Astrocyte (in vitro differentiated cells and primary cell): ENCODE data around the gene NOVA1. TPM values are rescaled to one million over a fixed set of nuclear protein-coding genes. Genes with fewer than 3 reads are reported as not detected.

Source experiments
- DNase-seq: peaks from one replicate; pipeline ENCODE4 v3.0.0-alpha.2; 2010; ENCODE audit warnings: low read depth
- FAIRE-seq: peaks from 2 replicates; lab custom pipeline; 2011; peaks lifted over from hg19 to GRCh38; lab: Jason Lieb, UNC
- H2AFZ ChIP-seq: 2 replicates; pipeline ENCODE4 v1.6.0; 2012; ENCODE audit warnings: low read depth, low read length, inconsistent platforms
- H3K27ac ChIP-seq: 2 replicates; pipeline ENCODE4 v1.5.1; 2011; ENCODE audit warnings: low read depth, low read length, inconsistent platforms
- H3K27me3 ChIP-seq: 2 replicates; pipeline ENCODE4 v1.6.0; 2011; ENCODE audit warnings: low read length, inconsistent platforms; ENCODE audit not compliant: insufficient read depth
- H3K36me3 ChIP-seq: 2 replicates; pipeline ENCODE4 v1.5.1; 2011; ENCODE audit warnings: low read length, inconsistent platforms; ENCODE audit not compliant: insufficient read depth
- H3K4me1 ChIP-seq: 2 replicates; pipeline ENCODE4 v1.5.1; 2011; ENCODE audit warnings: low read length, inconsistent platforms; ENCODE audit not compliant: insufficient read depth
- H3K4me2 ChIP-seq: 2 replicates; pipeline ENCODE4 v1.6.0; 2012; ENCODE audit warnings: low read length, inconsistent platforms
- H3K4me3 ChIP-seq: 2 replicates; pipeline ENCODE4 v1.5.1; 2011; ENCODE audit warnings: low read depth, mild to moderate bottlenecking, low read length, inconsistent platforms; ENCODE audit not compliant: insufficient read depth
- H3K79me2 ChIP-seq: 2 replicates; pipeline ENCODE4 v1.6.0; 2012; ENCODE audit warnings: mild to moderate bottlenecking, low read length, inconsistent platforms; ENCODE audit not compliant: insufficient read depth
- H3K9ac ChIP-seq: 2 replicates; pipeline ENCODE4 v1.6.0; 2012; ENCODE audit warnings: mild to moderate bottlenecking, low read length, inconsistent platforms
- H3K9me3 ChIP-seq: 2 replicates; pipeline ENCODE4 v1.5.1; 2012; ENCODE audit warnings: low read depth, mild to moderate bottlenecking, low read length, inconsistent platforms; ENCODE audit not compliant: insufficient read depth
- H4K20me1 ChIP-seq: 2 replicates; pipeline ENCODE4 v1.6.0; 2012; ENCODE audit warnings: low read length, inconsistent platforms; ENCODE audit not compliant: insufficient read depth
- H3K27ac Mint-ChIP-seq: one replicate; pipeline ENCODE4 v1.8.0; 2021; ENCODE audit warnings: mild to moderate bottlenecking, mixed read lengths; ENCODE audit not compliant: unreplicated experiment
- H3K27me3 Mint-ChIP-seq: one replicate; pipeline ENCODE4 v1.8.0; 2021; ENCODE audit warnings: low read depth, mixed read lengths; ENCODE audit not compliant: unreplicated experiment
- H3K36me3 Mint-ChIP-seq: one replicate; pipeline ENCODE4 v1.8.0; 2021; ENCODE audit warnings: low read depth, mixed read lengths; ENCODE audit not compliant: unreplicated experiment
- H3K4me1 Mint-ChIP-seq: one replicate; pipeline ENCODE4 v1.8.0; 2021; ENCODE audit warnings: low read depth, mixed read lengths; ENCODE audit not compliant: unreplicated experiment
- H3K4me3 Mint-ChIP-seq: one replicate; pipeline ENCODE4 v1.8.0; 2021; ENCODE audit warnings: mild to moderate bottlenecking, moderate library complexity, mixed read lengths; ENCODE audit not compliant: unreplicated experiment
- H3K9me3 Mint-ChIP-seq: one replicate; pipeline ENCODE4 v1.8.0; 2021; ENCODE audit warnings: mild to moderate bottlenecking, mixed read lengths; ENCODE audit not compliant: unreplicated experiment
- CTCF ChIP-seq: IDR thresholded peaks from 2 replicates; pipeline ENCODE4 v1.5.1; 2011; ENCODE audit warnings: low read depth, mild to moderate bottlenecking, inconsistent platforms, low read length, moderate library complexity; ENCODE audit not compliant: insufficient read depth
- EZH2 ChIP-seq: IDR thresholded peaks from 2 replicates; pipeline ENCODE4 v1.6.1; 2012; ENCODE audit warnings: mild to moderate bottlenecking, low read length, inconsistent platforms; ENCODE audit not compliant: insufficient read depth
- total RNA-seq: library from RNA; stranded (reverse); gene quantifications from 2 replicates; pipeline ENCODE4 v1.2.1, GENCODE V29; 2021

NOVA1 gene
- total RNA-seq, 1 donor from 2014 or later: 8.9 TPM

- TF ChIP-seq EZH2 (no peak), CTCF (no peak)
- H3K9me3 ChIP-seq: no peaks in the 10 kb centered on the region
- Mint-ChIP-seq H3K4me3 (no peak overlapping the region), H3K4me1 (no peaks in the 10 kb centered on the region), H3K36me3 (peaks cover 1% of the 10 kb centered on the region), H3K27me3 (no peaks in the 10 kb centered on the region), H3K9me3 (no peaks in the 10 kb centered on the region), H3K27ac (no peak overlapping the region)
- H3K9ac ChIP-seq: no peak overlapping the region
- no peaks in the 10 kb centered on the region for H4K20me1 ChIP-seq
- H3K36me3 ChIP-seq: no peaks in the 10 kb centered on the region
- H3K4me3 ChIP-seq: no peak overlapping the region
- H3K27me3 ChIP-seq: no peaks in the 10 kb centered on the region
- H3K27ac ChIP-seq: no peak overlapping the region
- DNase-seq (no peak), FAIRE-seq (no peak)
- no peaks in the 10 kb centered on the region for H3K4me1 ChIP-seq
- no peak overlapping the region for H2AFZ ChIP-seq
- no peaks in the 10 kb centered on the region for H3K79me2 ChIP-seq
- no peak overlapping the region for H3K4me2 ChIP-seq
Observed at GRCh38 chr14:26499546-26499945, 98.3 kb downstream of the NOVA1 start.

GRCh38 chr14:26486922-26487321 is 110.9 kb downstream of the NOVA1 start:
- Histone ChIP-seq H3K36me3 (no peaks in the 10 kb centered on the region), H3K4me2 (no peak overlapping the region), H3K9ac (no peak overlapping the region), H3K4me3 (no peak overlapping the region), H3K27me3 (no peaks in the 10 kb centered on the region), H2AFZ (no peak overlapping the region), H3K79me2 (no peaks in the 10 kb centered on the region), H3K4me1 (no peaks in the 10 kb centered on the region), H3K27ac (no peak overlapping the region), H4K20me1 (no peaks in the 10 kb centered on the region), H3K9me3 (no peaks in the 10 kb centered on the region)
- Mint-ChIP-seq H3K4me1 (no peaks in the 10 kb centered on the region), H3K4me3 (no peak overlapping the region), H3K27me3 (no peaks in the 10 kb centered on the region), H3K9me3 (peaks cover 2% of the 10 kb centered on the region), H3K36me3 (no peaks in the 10 kb centered on the region), H3K27ac (no peak overlapping the region)
- no peak for FAIRE-seq
- no peak for DNase-seq
- no peak for TF ChIP-seq EZH2
- no peak for TF ChIP-seq CTCF

- no peak overlapping the region for H3K9ac ChIP-seq
- H3K4me2 ChIP-seq: no peak overlapping the region
- no peak overlapping the region for H3K4me3 Mint-ChIP-seq
- DNase-seq: no peak
- no peak for FAIRE-seq
- H3K36me3 ChIP-seq: no peaks in the 10 kb centered on the region
- no peaks in the 10 kb centered on the region for H3K9me3 ChIP-seq
- H3K4me1 ChIP-seq: no peaks in the 10 kb centered on the region
- no peaks in the 10 kb centered on the region for H3K9me3 Mint-ChIP-seq
- H3K79me2 ChIP-seq: no peaks in the 10 kb centered on the region
- no peaks in the 10 kb centered on the region for H3K4me1 Mint-ChIP-seq
- H3K27me3 Mint-ChIP-seq: no peaks in the 10 kb centered on the region
- H2AFZ ChIP-seq: no peak overlapping the region
- no peak overlapping the region for H3K27ac Mint-ChIP-seq
- no peak overlapping the region for H3K4me3 ChIP-seq
- H3K27me3 ChIP-seq: no peaks in the 10 kb centered on the region
- H4K20me1 ChIP-seq: no peaks in the 10 kb centered on the region
- H3K27ac ChIP-seq: no peak overlapping the region
- no peak for TF ChIP-seq EZH2
- no peak for TF ChIP-seq CTCF
- H3K36me3 Mint-ChIP-seq: no peaks in the 10 kb centered on the region
Observed at GRCh38 chr14:26484562-26484961, 113.3 kb downstream of the NOVA1 start.
